ENCODE measurements around the gene MGAT1. TPM values are rescaled to one million over a fixed set of nuclear protein-coding genes. Genes with fewer than 3 reads are reported as not detected.

Gene MGAT1
- total and polyA plus RNA-seq, 10 donors, result 61.2 to 270 (median 224) TPM

DNA sequence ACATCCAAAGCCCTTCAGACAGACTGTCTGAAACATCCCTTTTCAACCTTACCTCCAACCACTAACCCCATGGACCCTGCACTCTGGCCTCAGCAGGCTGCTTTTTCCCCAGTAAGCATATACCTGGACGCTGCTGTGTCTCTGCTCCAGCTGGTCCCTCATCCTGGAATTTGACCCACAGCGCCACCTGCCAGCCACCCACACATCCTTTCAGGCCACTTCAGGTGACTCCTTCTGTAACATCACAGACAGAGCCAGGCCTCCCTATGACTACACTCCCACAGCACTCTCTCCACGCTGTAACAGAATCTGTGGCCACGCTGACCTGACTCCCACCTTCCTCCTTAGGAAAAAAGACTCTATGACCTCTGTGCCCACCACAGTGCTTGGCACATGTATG, 3.4 kb downstream of the MGAT1 start:
- Histone ChIP-seq H3K36me3 (peaks cover 0 to 72% (median 13%) of the 10 kb centered on the region in 6 donors), H3K4me3 (peak overlapping the region in 1 of 8 donors; percentile 90), H3K4me1 (peaks cover 56 to 94% (median 89%) of the 10 kb centered on the region in 6 donors), H3K27me3 (replicated peaks in 1 of 7) (no peaks in the 10 kb centered on the region), H3K27ac (peak overlapping the region in 2 of 8 donors; percentile 96 to 99), H3K9me3 (no peaks in the 10 kb centered on the region)
- 81 to 86% (median 83%) methylated on average over 4 of the region's 4 CpGs for WGBS, 5 donors
- TF ChIP-seq POLR2A (IDR thresholded peaks at IDR 0.05) (no peak), POLR2AphosphoS5 (IDR thresholded peaks at IDR 0.05) (peak in 2 of 3 donors; percentile 13 to 24), CTCF (IDR thresholded peaks at IDR 0.05 in 8 of 11, conservative IDR thresholded peaks at IDR 0.05 in 3 of 11) (peak in 1 of 11 experiments; percentile 21)
- intact Hi-C loops (cut with DNase I; ENCODE audit: low total_unique reads), result no loop called here
- DNase-seq, result no peak

- peak overlapping the region in 2 of 8 donors; percentile 8 to 18 for H3K27ac ChIP-seq
- TF ChIP-seq POLR2AphosphoS5 (IDR thresholded peaks at IDR 0.05), result no peak
- no peak for TF ChIP-seq POLR2A (IDR thresholded peaks at IDR 0.05)
- TF ChIP-seq CTCF (IDR thresholded peaks at IDR 0.05 in 8 of 11, conservative IDR thresholded peaks at IDR 0.05 in 3 of 11), result no peak
- no peak overlapping the region for H3K4me3 ChIP-seq
- no peaks in the 10 kb centered on the region for H3K9me3 ChIP-seq
- WGBS, 5 donors, result 78 to 90% (median 88%) methylated on average over 11 of the region's 11 CpGs
- peaks cover 0 to 82% (median 15%) of the 10 kb centered on the region in 6 donors for H3K36me3 ChIP-seq
- H3K4me1 ChIP-seq, result peaks cover 55 to 94% (median 89%) of the 10 kb centered on the region in 6 donors
- DNase-seq, result no peak
- H3K27me3 ChIP-seq (replicated peaks in 1 of 7), result no peaks in the 10 kb centered on the region
- intact Hi-C loops (cut with DNase I; ENCODE audit: low total_unique reads), result no loop called here
These were observed 4.4 kb downstream of the MGAT1 start for GRCh38 chr5:180798193-180798592.

DNA sequence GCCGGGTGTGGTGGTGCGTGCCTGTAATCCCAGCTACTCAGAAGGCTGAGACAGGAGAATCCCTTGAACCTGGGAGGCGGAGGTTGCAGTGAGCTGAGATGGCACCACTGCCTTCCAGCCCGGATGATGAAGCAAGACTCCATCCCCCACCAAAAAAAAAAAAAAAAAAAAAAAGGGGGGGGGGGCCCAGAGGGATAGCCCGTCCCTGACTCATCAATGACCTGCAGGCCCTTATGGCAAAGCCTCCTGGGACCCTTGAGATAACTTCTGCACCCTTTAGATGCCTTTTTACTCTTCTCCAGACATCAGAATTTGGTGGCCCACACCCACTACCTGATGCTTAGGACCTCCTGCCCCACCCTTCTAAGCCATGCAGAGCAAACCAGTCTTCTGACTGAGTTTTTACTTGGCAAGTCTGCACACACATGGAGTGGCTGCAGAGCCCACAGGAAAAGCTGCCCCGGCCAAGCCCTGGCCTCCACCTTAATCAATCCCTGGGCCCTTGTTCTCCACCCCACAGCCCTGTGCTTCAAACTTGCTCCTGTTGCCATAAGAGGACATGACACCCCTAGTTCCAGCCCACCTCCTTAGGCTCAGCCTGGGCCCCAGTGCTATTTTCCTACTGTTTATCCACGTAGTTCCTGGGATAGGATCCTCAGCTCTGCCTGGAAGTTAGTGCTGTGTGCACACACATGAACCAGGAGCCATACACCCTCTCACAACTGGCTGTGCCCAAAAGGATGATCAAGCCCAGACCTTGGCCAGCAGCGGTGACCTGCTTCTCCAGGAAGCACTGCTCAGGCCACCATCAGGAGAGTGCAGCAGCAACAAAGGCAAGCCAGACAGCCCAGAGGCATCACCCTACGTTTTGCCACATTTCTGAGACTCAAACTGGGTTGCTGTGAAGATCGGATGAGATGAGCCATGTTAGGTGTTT, 5.1 kb downstream of the MGAT1 start:
- H3K4me3 ChIP-seq, result no peak overlapping the region

More for the DNA sequence above, 5.1 kb downstream of the MGAT1 start:
- Histone ChIP-seq H3K4me1 (peaks cover 55 to 98% (median 94%) of the 10 kb centered on the region in 6 donors), H3K36me3 (peaks cover 0 to 89% (median 22%) of the 10 kb centered on the region in 6 donors), H3K27ac (peak overlapping the region in 2 of 8 donors; percentile 8 to 18), H3K27me3 (replicated peaks in 1 of 7) (no peaks in the 10 kb centered on the region), H3K9me3 (no peaks in the 10 kb centered on the region)
- no peak for DNase-seq
- intact Hi-C loops (cut with DNase I; ENCODE audit: low total_unique reads), result no loop called here
- WGBS, 5 donors, result 71 to 80% (median 76%) methylated on average over 9 to 10 of the region's 10 CpGs
- no peak for TF ChIP-seq CTCF (IDR thresholded peaks at IDR 0.05 in 8 of 11, conservative IDR thresholded peaks at IDR 0.05 in 3 of 11)
- TF ChIP-seq POLR2AphosphoS5 (IDR thresholded peaks at IDR 0.05), result peak in 1 of 3 donors; percentile 8

Data from spleen (tissue), 11 donors.